ENCODE measurements around the gene IFIH1. TPM values are rescaled to one million over a fixed set of nuclear protein-coding genes. Genes with fewer than 3 reads are reported as not detected.

Gene IFIH1
- total and polyA plus RNA-seq, 12 donors = 7.8 to 25.6 (median 15.2) TPM

DNA sequence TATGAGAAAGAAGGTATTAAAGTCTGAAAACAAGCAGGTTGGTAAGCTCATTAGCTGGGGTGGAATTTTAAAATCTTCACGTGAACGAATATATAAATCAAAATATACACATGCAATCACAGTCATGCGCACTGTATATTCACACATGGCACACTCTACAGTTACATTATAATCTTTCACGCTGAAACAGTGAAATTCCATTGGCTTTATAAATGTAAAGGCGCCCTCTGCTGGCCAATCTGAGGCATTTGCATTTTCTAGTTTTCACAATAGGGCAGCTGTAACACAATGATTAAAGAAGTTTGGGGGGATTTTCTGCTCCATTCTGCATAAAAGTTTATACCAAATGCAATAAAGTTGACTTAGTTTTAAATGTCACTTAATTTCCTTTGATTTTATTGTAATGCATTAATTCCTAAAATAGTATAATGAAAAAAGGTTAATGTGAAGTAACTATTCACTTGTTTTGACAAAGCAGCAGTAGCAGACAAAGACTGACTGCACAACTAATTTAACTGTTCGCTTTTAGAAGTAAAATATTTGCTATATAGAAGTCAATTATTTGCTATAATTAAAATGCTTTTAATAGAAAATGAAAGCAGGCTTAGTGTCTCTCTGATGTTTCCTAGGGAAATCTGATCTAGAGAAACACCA lies 17.2 kb downstream of the IFIH1 start:
- TF ChIP-seq, protein P1, sequence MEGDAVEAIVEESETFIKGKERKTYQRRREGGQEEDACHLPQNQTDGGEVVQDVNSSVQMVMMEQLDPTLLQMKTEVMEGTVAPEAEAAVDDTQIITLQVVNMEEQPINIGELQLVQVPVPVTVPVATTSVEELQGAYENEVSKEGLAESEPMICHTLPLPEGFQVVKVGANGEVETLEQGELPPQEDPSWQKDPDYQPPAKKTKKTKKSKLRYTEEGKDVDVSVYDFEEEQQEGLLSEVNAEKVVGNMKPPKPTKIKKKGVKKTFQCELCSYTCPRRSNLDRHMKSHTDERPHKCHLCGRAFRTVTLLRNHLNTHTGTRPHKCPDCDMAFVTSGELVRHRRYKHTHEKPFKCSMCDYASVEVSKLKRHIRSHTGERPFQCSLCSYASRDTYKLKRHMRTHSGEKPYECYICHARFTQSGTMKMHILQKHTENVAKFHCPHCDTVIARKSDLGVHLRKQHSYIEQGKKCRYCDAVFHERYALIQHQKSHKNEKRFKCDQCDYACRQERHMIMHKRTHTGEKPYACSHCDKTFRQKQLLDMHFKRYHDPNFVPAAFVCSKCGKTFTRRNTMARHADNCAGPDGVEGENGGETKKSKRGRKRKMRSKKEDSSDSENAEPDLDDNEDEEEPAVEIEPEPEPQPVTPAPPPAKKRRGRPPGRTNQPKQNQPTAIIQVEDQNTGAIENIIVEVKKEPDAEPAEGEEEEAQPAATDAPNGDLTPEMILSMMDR (IDR thresholded peaks at IDR 0.05) = peak; percentile 61 to 90 (median 75)
- no peak for TF ChIP-seq POLR2A (IDR thresholded peaks at IDR 0.05)
- DNase-seq = peak in 6 of 7 donors; percentile 25 to 70 (median 50)
- Histone ChIP-seq H3K4me3 (no peak overlapping the region), H3K27me3 (no peaks in the 10 kb centered on the region), H3K36me3 (replicated peaks in 1 of 2) (no peaks in the 10 kb centered on the region), H3K4me1 (replicated peaks in 1 of 2) (peaks cover 0 to 9% of the 10 kb centered on the region in 2 donors), H3K27ac (no peak overlapping the region), H3K9me3 (replicated peaks in 1 of 3) (no peaks in the 10 kb centered on the region)
- intact Hi-C loops (cut with DNase I) = no loop called here
- WGBS, 4 donors = 8 to 11% (median 10%) methylated on average over 6 of the region's 6 CpGs

DNA sequence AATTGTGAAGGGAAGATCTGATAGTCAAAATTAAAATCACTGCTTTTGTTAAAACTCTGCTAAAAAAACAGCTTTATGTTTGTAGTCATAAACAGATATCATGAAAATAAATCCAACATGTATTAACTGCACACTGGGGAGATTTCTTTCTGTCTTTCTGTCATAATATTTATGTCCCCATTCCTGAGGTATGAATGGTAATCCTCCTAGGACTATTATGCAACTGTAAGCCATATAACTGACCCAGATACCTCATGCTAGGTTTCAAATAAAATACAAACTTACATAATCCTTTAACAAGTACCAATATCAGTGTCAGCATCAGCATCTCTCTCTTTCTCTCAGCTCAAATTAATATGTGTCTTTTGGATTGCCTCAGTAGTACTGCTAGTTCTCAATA lies 18.2 kb downstream of the IFIH1 start:
- H3K9me3 ChIP-seq (replicated peaks in 1 of 3) = no peaks in the 10 kb centered on the region
- no peaks in the 10 kb centered on the region for H3K36me3 ChIP-seq (replicated peaks in 1 of 2)
- no peaks in the 10 kb centered on the region for H3K27me3 ChIP-seq
- no peak for DNase-seq
- no peak overlapping the region for H3K4me3 ChIP-seq
- intact Hi-C loops (cut with DNase I) = no loop called here
- no peak for TF ChIP-seq POLR2A (IDR thresholded peaks at IDR 0.05)
- TF ChIP-seq, protein P1 (IDR thresholded peaks at IDR 0.05) = no peak
- H3K27ac ChIP-seq = no peak overlapping the region
- peaks cover 0 to 9% of the 10 kb centered on the region in 2 donors for H3K4me1 ChIP-seq (replicated peaks in 1 of 2)

DNA sequence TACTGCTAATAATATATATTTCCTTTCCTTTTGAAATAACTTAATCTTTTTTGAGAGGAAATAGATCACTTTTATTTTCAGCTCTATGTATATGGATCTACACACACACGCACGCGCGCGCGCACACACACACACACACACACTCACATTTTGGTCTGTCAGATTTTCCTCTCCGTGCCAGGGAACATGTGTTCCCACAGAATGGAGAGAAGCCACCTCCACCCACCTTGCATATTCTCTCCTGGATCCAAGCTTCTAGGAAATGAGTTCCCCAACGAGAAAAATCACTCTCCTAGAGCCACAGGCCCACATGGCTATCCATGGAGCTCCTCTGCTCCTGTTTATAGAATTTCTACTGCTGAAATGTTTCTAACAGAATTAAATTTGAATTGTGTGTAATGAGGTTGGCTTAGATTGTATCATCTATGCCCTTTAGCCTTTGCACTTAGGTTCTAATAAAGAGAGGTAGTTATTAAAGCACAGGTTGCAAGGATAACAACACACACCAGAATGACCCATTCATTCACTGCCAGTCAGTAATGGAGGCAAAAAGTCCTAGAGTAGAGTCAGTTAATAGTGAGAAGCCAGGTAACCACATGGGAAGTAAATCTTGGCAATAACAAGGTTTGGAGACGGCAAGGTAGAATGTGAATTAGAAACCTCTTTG lies 19.7 kb downstream of the IFIH1 start:
- Histone ChIP-seq H3K27ac (no peak overlapping the region), H3K4me1 (replicated peaks in 1 of 2) (peaks cover 0 to 9% of the 10 kb centered on the region in 2 donors), H3K9me3 (replicated peaks in 1 of 3) (no peaks in the 10 kb centered on the region), H3K4me3 (no peak overlapping the region), H3K36me3 (replicated peaks in 1 of 2) (no peaks in the 10 kb centered on the region), H3K27me3 (no peaks in the 10 kb centered on the region)
- 85 to 95% (median 91%) methylated on average over 9 of the region's 9 CpGs for WGBS, 4 donors
- TF ChIP-seq, protein P1 (IDR thresholded peaks at IDR 0.05) = no peak
- TF ChIP-seq POLR2A (IDR thresholded peaks at IDR 0.05) = no peak
- DNase-seq = no peak
- intact Hi-C loops (cut with DNase I) = loop anchor here (5.0 kb wide), 1 partner anchor 77 kb away; no protein-coding TSS in a partner anchor

DNA sequence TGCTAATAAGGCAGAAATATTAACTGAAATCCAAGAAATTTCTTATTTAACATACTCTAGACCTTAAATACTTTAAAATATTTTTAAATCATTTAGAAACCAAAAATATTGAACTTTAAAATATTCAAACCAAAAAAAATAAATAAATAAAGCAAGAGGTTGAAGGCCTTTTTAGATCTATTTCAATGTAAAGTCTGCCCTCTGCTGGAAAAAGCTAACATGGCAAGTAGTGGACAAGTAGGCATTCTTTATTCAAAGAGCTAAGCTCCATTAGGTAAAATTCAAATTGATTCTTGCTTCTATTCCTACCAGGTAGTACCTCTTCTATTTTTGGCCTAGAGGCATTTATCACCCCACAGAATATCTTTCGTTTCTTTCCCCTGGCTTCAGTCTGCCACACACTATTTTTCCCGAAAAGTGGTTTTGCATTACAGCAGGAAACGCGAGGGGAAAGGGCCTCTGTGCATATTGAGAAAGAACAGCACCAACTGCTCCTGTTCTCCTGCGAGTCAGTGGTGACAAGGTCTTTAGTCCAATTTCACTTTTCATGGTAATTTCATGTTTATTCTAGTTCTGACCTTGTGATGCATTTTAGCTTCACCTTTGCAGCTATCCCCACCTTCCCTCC lies 20.4 kb downstream of the IFIH1 start:
- Histone ChIP-seq H3K4me3 (no peak overlapping the region), H3K27ac (no peak overlapping the region), H3K4me1 (replicated peaks in 1 of 2) (peaks cover 0 to 9% of the 10 kb centered on the region in 2 donors), H3K36me3 (replicated peaks in 1 of 2) (no peaks in the 10 kb centered on the region), H3K9me3 (replicated peaks in 1 of 3) (no peaks in the 10 kb centered on the region), H3K27me3 (no peaks in the 10 kb centered on the region)
- 51 to 64% (median 56%) methylated on average over 5 of the region's 5 CpGs for WGBS, 4 donors
- DNase-seq = peak; percentile 44 to 88 (median 76)
- TF ChIP-seq POLR2A (IDR thresholded peaks at IDR 0.05) = no peak
- TF ChIP-seq, protein P1 (IDR thresholded peaks at IDR 0.05) = peak; percentile 63 to 91 (median 77)
- intact Hi-C loops (cut with DNase I) = loop anchor here (5.0 kb wide), 1 partner anchor 76 kb away; no protein-coding TSS in a partner anchor
